ENCODE results near the gene ARHGAP28. TPM values are rescaled to one million over a fixed set of nuclear protein-coding genes. Genes with fewer than 3 reads are reported as not detected.
"Not testable (repeated sequence)": the region's sequence is repeated elsewhere in the genome, so short reads cannot be mapped to it uniquely, and the experiment has no call there.

The ARHGAP28 gene
- total RNA-seq, 2 experiments from 2014 or later: not detected

- Mint-ChIP-seq H3K4me1 (no peaks in the 10 kb centered on the region), H3K36me3 (no peaks in the 10 kb centered on the region), H3K27me3 (no peaks in the 10 kb centered on the region), H3K27ac (no peak overlapping the region), H3K9me3 (ENCODE audit: low read depth) (peaks cover 2% of the 10 kb centered on the region), H3K4me3 (no peak overlapping the region)
- CTCF ChIA-PET: no interaction called here
- no peak for DNase-seq
- no peak for ATAC-seq
Measured at GRCh38 chr18:6934859-6935258, 205.3 kb downstream of the ARHGAP28 start.

- Mint-ChIP-seq H3K36me3 (no peaks in the 10 kb centered on the region), H3K4me1 (no peaks in the 10 kb centered on the region), H3K27ac (no peak overlapping the region), H3K27me3 (no peaks in the 10 kb centered on the region), H3K9me3 (ENCODE audit: low read depth) (peaks cover 2% of the 10 kb centered on the region), H3K4me3 (no peak overlapping the region)
- DNase-seq (no peak), ATAC-seq (no peak)
- CTCF ChIA-PET: no interaction called here
Measured at GRCh38 chr18:6938003-6938402, 208.5 kb downstream of the ARHGAP28 start.

GRCh38 chr18:6938403-6938802 is 208.9 kb downstream of the ARHGAP28 start:
- H3K36me3 Mint-ChIP-seq, CTCF ChIA-PET: not testable (repeated sequence)

GRCh38 chr18:6939972-6940371 is 210.5 kb downstream of the ARHGAP28 start:
- no peak for ATAC-seq
- no peaks in the 10 kb centered on the region for H3K4me1 Mint-ChIP-seq
- DNase-seq: no peak
- CTCF ChIA-PET: no interaction called here
- H3K9me3 Mint-ChIP-seq (ENCODE audit: low read depth): peaks cover 2% of the 10 kb centered on the region
- H3K27ac Mint-ChIP-seq: no peak overlapping the region
- no peaks in the 10 kb centered on the region for H3K27me3 Mint-ChIP-seq
- no peak overlapping the region for H3K4me3 Mint-ChIP-seq
- no peaks in the 10 kb centered on the region for H3K36me3 Mint-ChIP-seq

More at GRCh38 chr18:6938403-6938802, 208.9 kb downstream of the ARHGAP28 start:
- not testable (repeated sequence) for DNase-seq; H3K27me3 Mint-ChIP-seq; ATAC-seq; H3K27ac Mint-ChIP-seq; H3K4me1 Mint-ChIP-seq; H3K9me3 Mint-ChIP-seq (ENCODE audit: low read depth); H3K4me3 Mint-ChIP-seq

- H3K36me3 Mint-ChIP-seq: no peaks in the 10 kb centered on the region
- H3K27ac Mint-ChIP-seq: no peak overlapping the region
- H3K9me3 Mint-ChIP-seq (ENCODE audit: low read depth): peaks cover 2% of the 10 kb centered on the region
- no peaks in the 10 kb centered on the region for H3K27me3 Mint-ChIP-seq
- no peak overlapping the region for H3K4me3 Mint-ChIP-seq
- DNase-seq (no peak), ATAC-seq (no peak)
- CTCF ChIA-PET: no interaction called here
- H3K4me1 Mint-ChIP-seq: no peaks in the 10 kb centered on the region
Measured at GRCh38 chr18:6940451-6940850, 210.9 kb downstream of the ARHGAP28 start.

- no peak for DNase-seq
- Mint-ChIP-seq H3K4me3 (no peak overlapping the region), H3K27ac (no peak overlapping the region), H3K27me3 (no peaks in the 10 kb centered on the region), H3K36me3 (no peaks in the 10 kb centered on the region), H3K9me3 (ENCODE audit: low read depth) (peaks cover 3% of the 10 kb centered on the region), H3K4me1 (no peaks in the 10 kb centered on the region)
- CTCF ChIA-PET: no interaction called here
- ATAC-seq: no peak
Measured at GRCh38 chr18:6941996-6942395, 212.5 kb downstream of the ARHGAP28 start.

GRCh38 chr18:6942742-6943141 is 213.2 kb downstream of the ARHGAP28 start:
- Mint-ChIP-seq H3K27me3 (no peaks in the 10 kb centered on the region), H3K27ac (no peak overlapping the region), H3K36me3 (no peaks in the 10 kb centered on the region), H3K4me1 (no peaks in the 10 kb centered on the region), H3K9me3 (ENCODE audit: low read depth) (peaks cover 3% of the 10 kb centered on the region), H3K4me3 (no peak overlapping the region)
- CTCF ChIA-PET: no interaction called here
- ATAC-seq (no peak), DNase-seq (no peak)

- H3K36me3 Mint-ChIP-seq: no peaks in the 10 kb centered on the region
- no peak for ATAC-seq
- H3K9me3 Mint-ChIP-seq (ENCODE audit: low read depth): peaks cover 3% of the 10 kb centered on the region
- H3K27ac Mint-ChIP-seq: no peak overlapping the region
- no peaks in the 10 kb centered on the region for H3K27me3 Mint-ChIP-seq
- CTCF ChIA-PET: no interaction called here
- H3K4me1 Mint-ChIP-seq: no peaks in the 10 kb centered on the region
- H3K4me3 Mint-ChIP-seq: no peak overlapping the region
- no peak for DNase-seq
Measured at GRCh38 chr18:6943143-6943542, 213.6 kb downstream of the ARHGAP28 start.

- Mint-ChIP-seq H3K36me3 (no peaks in the 10 kb centered on the region), H3K4me3 (no peak overlapping the region), H3K9me3 (ENCODE audit: low read depth) (peaks cover 5% of the 10 kb centered on the region), H3K27ac (no peak overlapping the region), H3K4me1 (no peaks in the 10 kb centered on the region), H3K27me3 (no peaks in the 10 kb centered on the region)
- no peak for ATAC-seq
- CTCF ChIA-PET: no interaction called here
- DNase-seq: no peak
Measured at GRCh38 chr18:6947338-6948030, 218.0 kb downstream of the ARHGAP28 start.

GRCh38 chr18:6948281-6949055 is 219.0 kb downstream of the ARHGAP28 start:
- Mint-ChIP-seq H3K27me3 (no peaks in the 10 kb centered on the region), H3K9me3 (ENCODE audit: low read depth) (peaks cover 5% of the 10 kb centered on the region), H3K4me3 (no peak overlapping the region), H3K27ac (no peak overlapping the region), H3K36me3 (no peaks in the 10 kb centered on the region), H3K4me1 (no peaks in the 10 kb centered on the region)
- ATAC-seq: no peak
- DNase-seq: no peak
- CTCF ChIA-PET: no interaction called here

GRCh38 chr18:6949800-6950586 is 220.5 kb downstream of the ARHGAP28 start:
- Mint-ChIP-seq H3K27ac (no peak overlapping the region), H3K4me3 (no peak overlapping the region), H3K9me3 (ENCODE audit: low read depth) (peaks cover 5% of the 10 kb centered on the region), H3K36me3 (no peaks in the 10 kb centered on the region), H3K27me3 (no peaks in the 10 kb centered on the region), H3K4me1 (no peaks in the 10 kb centered on the region)
- no peak for DNase-seq
- CTCF ChIA-PET: no interaction called here
- no peak for ATAC-seq

GRCh38 chr18:6950641-6951040 is 221.1 kb downstream of the ARHGAP28 start:
- DNase-seq (no peak), ATAC-seq (no peak)
- no peak overlapping the region for H3K4me3 Mint-ChIP-seq
- CTCF ChIA-PET: no interaction called here
- H3K27ac Mint-ChIP-seq: no peak overlapping the region
- no peaks in the 10 kb centered on the region for H3K27me3 Mint-ChIP-seq
- no peaks in the 10 kb centered on the region for H3K36me3 Mint-ChIP-seq
- no peaks in the 10 kb centered on the region for H3K4me1 Mint-ChIP-seq
- H3K9me3 Mint-ChIP-seq (ENCODE audit: low read depth): peaks cover 5% of the 10 kb centered on the region

GRCh38 chr18:6951336-6952090 is 222.0 kb downstream of the ARHGAP28 start:
- H3K27me3 Mint-ChIP-seq: no peaks in the 10 kb centered on the region
- CTCF ChIA-PET: no interaction called here
- DNase-seq (no peak), ATAC-seq (no peak)
- no peaks in the 10 kb centered on the region for H3K36me3 Mint-ChIP-seq
- peaks cover 3% of the 10 kb centered on the region for H3K9me3 Mint-ChIP-seq (ENCODE audit: low read depth)
- H3K4me3 Mint-ChIP-seq: no peak overlapping the region
- no peak overlapping the region for H3K27ac Mint-ChIP-seq
- H3K4me1 Mint-ChIP-seq: no peaks in the 10 kb centered on the region

Data from activated CD8-positive, alpha-beta memory T cell treated with anti-CD3 and anti-CD28 coated beads, Interleukin-2, amount 10 ng/mL, durations not matched to agents 7 days and 5 days (primary cell).